Activated naive CD4-positive, alpha-beta T cell treated with anti-CD3 and anti-CD28 coated beads for 36 hours (primary cell): ENCODE data around the gene PCOLCE2. TPM values are rescaled to one million over a fixed set of nuclear protein-coding genes. Genes with fewer than 3 reads are reported as not detected.
A peak's percentile ranks its signal among the peaks of the same experiment; 100 is the strongest.

Source experiments
- CTCF ChIA-PET: fragments of 350-600 bp; sonication (Branson Sonifier 250); formaldehyde crosslinking; loops from one replicate; lab custom pipeline; 2021; ENCODE audit warnings: antibody characterized with exemption; lab: Charles Lee
- DNase-seq: peaks from one replicate; pipeline ENCODE4 v3.0.0-alpha.2; 2020
- H3K27ac Mint-ChIP-seq: one replicate; pipeline ENCODE4 v1.8.0; 2021; ENCODE audit warnings: mild to moderate bottlenecking, mixed read lengths
- H3K27me3 Mint-ChIP-seq: one replicate; pipeline ENCODE4 v1.8.0; 2021; ENCODE audit warnings: low read depth, mixed read lengths
- H3K36me3 Mint-ChIP-seq: one replicate; pipeline ENCODE4 v1.8.0; 2021; ENCODE audit warnings: low read depth, mixed read lengths
- H3K4me1 Mint-ChIP-seq: one replicate; pipeline ENCODE4 v1.8.0; 2021; ENCODE audit warnings: low read depth, mixed read lengths
- H3K4me3 Mint-ChIP-seq: one replicate; pipeline ENCODE4 v1.8.0; 2021; ENCODE audit warnings: mild to moderate bottlenecking, moderate library complexity, mixed read lengths
- H3K9me3 Mint-ChIP-seq: one replicate; pipeline ENCODE4 v1.8.0; 2021; ENCODE audit warnings: mixed read lengths
- intact Hi-C: fragments of 100-400 bp; cut with micrococcal nuclease; formaldehyde crosslinking; loops from one replicate; pipeline ENCODE4 v1.15.1; 2023
- total RNA-seq, 2 experiments: library from RNA; stranded (reverse); gene quantifications; one replicate each; pipeline ENCODE4 v1.2.3, GENCODE V29; 2021

Gene PCOLCE2
- total RNA-seq, 2 experiments from 2014 or later, result 0.38 to 0.64 TPM

DNA sequence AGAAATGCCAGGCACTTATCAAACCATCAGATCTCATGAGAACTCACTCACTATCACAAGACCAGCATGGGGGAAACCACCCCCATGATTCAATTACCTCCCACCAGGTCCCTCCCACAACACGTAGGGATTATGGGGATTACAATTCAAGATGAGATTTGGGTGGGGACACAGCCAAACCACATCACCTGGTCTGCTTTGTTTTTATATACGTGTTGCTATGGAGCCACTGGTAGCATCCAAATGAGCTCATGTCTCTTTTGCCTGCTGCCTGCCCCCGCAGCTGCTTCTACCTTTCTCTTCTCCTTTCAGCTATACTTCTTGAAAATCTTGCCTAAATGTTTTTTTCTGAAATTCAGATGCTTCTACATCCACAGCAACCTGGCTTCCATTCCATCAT lies 26.8 kb upstream of the PCOLCE2 start:
- Mint-ChIP-seq H3K9me3 (no peaks in the 10 kb centered on the region), H3K27ac (no peak overlapping the region), H3K36me3 (no peaks in the 10 kb centered on the region), H3K4me3 (no peak overlapping the region), H3K4me1 (no peaks in the 10 kb centered on the region), H3K27me3 (peaks cover under 1% of the 10 kb centered on the region)
- CTCF ChIA-PET, result no interaction called here
- intact Hi-C loops, result no loop called here
- no peak for DNase-seq

DNA sequence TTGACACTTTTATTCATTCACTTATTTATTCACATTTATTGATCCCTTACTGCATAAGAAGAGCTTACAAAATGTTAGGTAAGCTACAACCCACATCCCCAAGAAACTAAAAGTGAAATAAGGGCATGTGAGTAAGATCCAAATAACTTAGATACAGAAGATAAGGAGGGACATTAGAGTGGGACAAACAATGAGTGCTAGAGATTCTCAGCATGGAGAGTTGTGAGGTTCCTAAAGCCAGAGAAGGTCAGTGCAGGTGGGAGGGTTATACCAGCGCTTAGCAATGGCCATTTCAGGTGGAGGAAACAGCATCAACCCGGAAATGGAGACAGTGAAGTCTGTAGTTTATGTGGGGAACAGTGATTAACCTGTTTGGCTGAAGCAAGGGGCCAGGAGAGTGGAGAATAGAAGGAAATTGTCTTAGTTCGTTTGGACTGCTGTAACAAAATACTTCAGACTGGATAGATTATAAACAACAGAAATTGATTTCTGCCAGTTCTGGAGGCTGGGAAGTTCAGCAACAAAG lies 25.5 kb upstream of the PCOLCE2 start:
- CTCF ChIA-PET, result no interaction called here
- no peak overlapping the region for H3K27ac Mint-ChIP-seq
- DNase-seq, result no peak
- H3K36me3 Mint-ChIP-seq, result no peaks in the 10 kb centered on the region
- intact Hi-C loops, result no loop called here
- H3K4me1 Mint-ChIP-seq, result no peaks in the 10 kb centered on the region
- no peak overlapping the region for H3K4me3 Mint-ChIP-seq
- no peaks in the 10 kb centered on the region for H3K9me3 Mint-ChIP-seq
- peaks cover 2% of the 10 kb centered on the region for H3K27me3 Mint-ChIP-seq

DNA sequence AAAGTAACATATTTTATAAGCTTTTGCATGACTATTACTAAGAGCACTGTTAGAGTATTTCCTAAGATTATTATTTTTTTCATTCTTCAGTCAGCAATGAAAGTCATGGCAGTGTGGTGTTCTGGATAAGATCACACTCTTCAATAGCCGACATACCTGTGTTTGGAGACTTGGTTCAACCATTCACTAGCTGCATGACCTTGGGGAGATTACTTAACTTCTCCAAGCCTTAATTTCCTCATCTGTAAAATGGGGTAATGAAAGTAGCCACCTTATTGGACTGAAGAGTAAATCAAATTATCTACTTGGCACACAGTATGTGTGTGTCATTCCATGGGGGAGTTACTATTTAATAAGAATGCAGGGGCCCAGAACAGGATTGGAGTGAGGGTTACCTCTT lies 24.5 kb upstream of the PCOLCE2 start:
- no peaks in the 10 kb centered on the region for H3K36me3 Mint-ChIP-seq
- CTCF ChIA-PET, result interaction anchor here (0.9 to 1.0 kb wide), 2 partner anchors 13 to 19 kb away, joined by 3 read pairs; no protein-coding TSS in a partner anchor

DNA sequence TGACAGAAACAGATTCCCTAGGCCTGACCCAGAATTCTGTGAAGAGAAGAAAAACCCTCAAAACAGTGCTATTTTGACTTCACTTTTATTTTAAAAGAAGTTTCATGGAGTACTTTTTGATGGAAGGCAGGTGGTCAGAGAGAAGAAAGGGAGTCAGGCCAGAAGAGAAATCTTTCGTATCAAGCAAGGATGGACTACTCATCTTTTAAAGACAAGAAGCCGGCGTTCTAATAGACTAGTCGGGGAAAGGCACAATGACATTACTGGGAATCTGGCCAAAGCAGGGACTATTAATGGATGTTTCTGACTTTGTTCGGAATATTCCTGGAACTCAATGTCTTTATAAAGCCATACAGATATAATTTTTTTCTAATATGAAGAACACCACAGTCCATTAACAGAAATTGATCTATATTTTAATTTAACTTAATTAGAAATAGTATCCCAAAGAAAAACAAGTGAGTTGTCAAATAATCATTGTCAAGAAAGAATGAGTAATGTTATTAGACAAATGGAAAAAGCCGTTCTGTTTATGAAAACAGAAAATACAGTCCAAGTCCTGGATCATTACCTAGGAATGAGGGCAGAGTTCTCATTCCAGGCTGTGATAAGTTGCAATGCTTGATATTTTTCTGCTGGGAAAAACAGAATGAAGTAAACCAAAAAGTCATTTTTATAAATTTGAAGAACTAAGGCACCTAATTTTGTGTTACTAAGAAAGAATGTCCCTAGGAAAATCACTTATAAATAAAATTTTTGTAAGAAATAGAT lies 23.7 kb upstream of the PCOLCE2 start:
- Mint-ChIP-seq H3K27ac (no peak overlapping the region), H3K9me3 (no peaks in the 10 kb centered on the region), H3K4me1 (no peaks in the 10 kb centered on the region), H3K4me3 (no peak overlapping the region), H3K36me3 (no peaks in the 10 kb centered on the region), H3K27me3 (peaks cover 2% of the 10 kb centered on the region)
- DNase-seq, result no peak
- intact Hi-C loops, result no loop called here
- CTCF ChIA-PET, result interaction anchor here (0.9 to 1.8 kb wide), 3 partner anchors 13 to 84 kb away, joined by 3 to 7 read pairs (median 3); no protein-coding TSS in a partner anchor

More for the DNA sequence above, 24.5 kb upstream of the PCOLCE2 start:
- intact Hi-C loops, result no loop called here
- DNase-seq, result no peak
- no peak overlapping the region for H3K4me3 Mint-ChIP-seq
- H3K27ac Mint-ChIP-seq, result no peak overlapping the region
- H3K4me1 Mint-ChIP-seq, result no peaks in the 10 kb centered on the region
- H3K9me3 Mint-ChIP-seq, result no peaks in the 10 kb centered on the region
- H3K27me3 Mint-ChIP-seq, result peaks cover 2% of the 10 kb centered on the region

DNA sequence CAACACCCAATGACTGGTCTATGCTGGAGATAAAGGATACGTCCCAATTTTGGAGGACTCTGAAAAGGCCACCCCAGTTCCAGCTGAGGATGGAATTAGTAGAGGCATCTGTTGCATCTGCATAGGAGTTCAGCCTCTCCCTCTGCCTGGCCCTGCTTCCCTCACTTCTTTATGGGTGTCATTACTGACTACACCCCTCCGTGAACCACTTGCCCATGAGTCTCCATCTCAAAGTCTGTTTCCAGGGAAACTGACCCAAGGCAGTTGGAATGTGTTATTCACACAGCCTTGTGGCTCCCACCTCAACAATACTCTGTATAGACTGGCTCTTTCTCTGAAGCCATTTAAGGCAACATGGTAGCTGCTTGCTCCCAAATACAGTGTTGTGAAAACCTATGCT lies 21.4 kb upstream of the PCOLCE2 start:
- H3K27me3 Mint-ChIP-seq, result peaks cover 5% of the 10 kb centered on the region
- CTCF ChIA-PET, result interaction anchor here (1.8 kb wide), 1 partner anchor 82 kb away, joined by 7 read pairs; no protein-coding TSS in a partner anchor
- H3K4me1 Mint-ChIP-seq, result no peaks in the 10 kb centered on the region
- intact Hi-C loops, result no loop called here
- no peak for DNase-seq
- no peak overlapping the region for H3K27ac Mint-ChIP-seq
- H3K36me3 Mint-ChIP-seq, result no peaks in the 10 kb centered on the region
- no peaks in the 10 kb centered on the region for H3K9me3 Mint-ChIP-seq
- no peak overlapping the region for H3K4me3 Mint-ChIP-seq

DNA sequence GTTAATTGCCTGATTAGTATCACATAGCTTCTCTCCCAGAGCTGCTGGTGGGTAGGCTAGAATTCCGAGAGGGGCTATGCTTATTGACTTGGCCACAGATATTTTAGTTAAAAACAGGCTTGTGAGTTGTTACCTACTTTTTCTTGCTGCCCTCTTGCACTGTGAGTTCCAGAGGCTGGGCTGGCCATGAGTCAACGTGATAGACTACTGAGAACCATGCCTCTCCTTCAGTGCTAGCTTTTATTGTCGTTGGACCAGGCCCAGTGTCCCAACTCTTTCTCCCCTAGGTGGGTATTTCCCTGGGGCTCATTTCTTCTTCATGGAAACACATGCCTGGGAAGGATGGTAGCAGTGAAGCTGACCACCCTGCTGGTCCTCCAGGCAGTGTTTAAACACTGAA lies 20.4 kb upstream of the PCOLCE2 start:
- Mint-ChIP-seq H3K27ac (no peak overlapping the region), H3K27me3 (peaks cover 9% of the 10 kb centered on the region), H3K9me3 (no peaks in the 10 kb centered on the region), H3K36me3 (no peaks in the 10 kb centered on the region), H3K4me1 (peaks cover 8% of the 10 kb centered on the region), H3K4me3 (no peak overlapping the region)
- CTCF ChIA-PET, result interaction anchor here (0.6 kb wide), 1 partner anchor 85 kb away, joined by 3 read pairs; no protein-coding TSS in a partner anchor
- no peak for DNase-seq
- intact Hi-C loops, result loop anchor here (5.0 kb wide), 1 partner anchor 322 kb away; no protein-coding TSS in a partner anchor

- no peaks in the 10 kb centered on the region for H3K9me3 Mint-ChIP-seq
- H3K36me3 Mint-ChIP-seq, result no peaks in the 10 kb centered on the region
- H3K27me3 Mint-ChIP-seq, result peaks cover 9% of the 10 kb centered on the region
- H3K4me3 Mint-ChIP-seq, result no peak overlapping the region
- CTCF ChIA-PET, result interaction anchor here (0.7 to 2.1 kb wide), 2 partner anchors 78 to 157 kb away, joined by 4 to 5 read pairs; no protein-coding TSS in a partner anchor
- no peak for DNase-seq
- peaks cover 8% of the 10 kb centered on the region for H3K4me1 Mint-ChIP-seq
- no peak overlapping the region for H3K27ac Mint-ChIP-seq
- intact Hi-C loops, result loop anchor here (5.0 kb wide), 1 partner anchor 321 kb away; no protein-coding TSS in a partner anchor
Observed at GRCh38 chr3:142907996-142908395, 19.1 kb upstream of the PCOLCE2 start.

GRCh38 chr3:142904639-142905436 lies 16.0 kb upstream of the PCOLCE2 start:
- intact Hi-C loops, result loop anchor here (1.0 to 5.0 kb wide), 2 partner anchors 77 to 318 kb away; no protein-coding TSS in a partner anchor
- no peak overlapping the region for H3K4me3 Mint-ChIP-seq
- no peaks in the 10 kb centered on the region for H3K36me3 Mint-ChIP-seq
- H3K27ac Mint-ChIP-seq, result no peak overlapping the region
- H3K9me3 Mint-ChIP-seq, result no peaks in the 10 kb centered on the region
- CTCF ChIA-PET, result no interaction called here
- H3K27me3 Mint-ChIP-seq, result peaks cover 16% of the 10 kb centered on the region
- peak; percentile 16 for DNase-seq
- peaks cover 8% of the 10 kb centered on the region for H3K4me1 Mint-ChIP-seq

DNA sequence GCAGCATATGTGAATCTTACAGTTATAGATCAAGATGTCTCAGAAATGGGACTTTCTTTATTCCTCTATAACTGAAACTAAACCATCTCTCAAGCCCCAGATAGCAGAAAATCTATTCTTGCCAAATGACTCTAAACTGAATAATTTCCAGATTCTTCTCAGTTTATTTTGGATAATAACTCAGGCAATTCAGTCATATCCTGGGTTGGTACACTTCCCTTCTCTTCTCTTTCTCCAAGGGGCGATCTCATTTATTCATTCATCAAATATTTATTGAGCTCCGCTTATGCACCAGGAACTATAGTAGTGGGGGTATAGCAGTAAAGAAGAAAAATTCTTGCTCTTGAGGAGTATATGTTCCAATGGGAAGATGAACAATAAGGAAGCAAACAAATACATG lies 13.5 kb upstream of the PCOLCE2 start:
- H3K27ac Mint-ChIP-seq, result no peak overlapping the region
- H3K4me3 Mint-ChIP-seq, result no peak overlapping the region
- CTCF ChIA-PET, result interaction anchor here (1.4 kb wide), 1 partner anchor 74 kb away, joined by 8 read pairs; no protein-coding TSS in a partner anchor
- peaks cover 8% of the 10 kb centered on the region for H3K4me1 Mint-ChIP-seq
- intact Hi-C loops, result no loop called here
- H3K9me3 Mint-ChIP-seq, result no peaks in the 10 kb centered on the region
- H3K27me3 Mint-ChIP-seq, result peaks cover 16% of the 10 kb centered on the region
- DNase-seq, result no peak
- no peaks in the 10 kb centered on the region for H3K36me3 Mint-ChIP-seq

DNA sequence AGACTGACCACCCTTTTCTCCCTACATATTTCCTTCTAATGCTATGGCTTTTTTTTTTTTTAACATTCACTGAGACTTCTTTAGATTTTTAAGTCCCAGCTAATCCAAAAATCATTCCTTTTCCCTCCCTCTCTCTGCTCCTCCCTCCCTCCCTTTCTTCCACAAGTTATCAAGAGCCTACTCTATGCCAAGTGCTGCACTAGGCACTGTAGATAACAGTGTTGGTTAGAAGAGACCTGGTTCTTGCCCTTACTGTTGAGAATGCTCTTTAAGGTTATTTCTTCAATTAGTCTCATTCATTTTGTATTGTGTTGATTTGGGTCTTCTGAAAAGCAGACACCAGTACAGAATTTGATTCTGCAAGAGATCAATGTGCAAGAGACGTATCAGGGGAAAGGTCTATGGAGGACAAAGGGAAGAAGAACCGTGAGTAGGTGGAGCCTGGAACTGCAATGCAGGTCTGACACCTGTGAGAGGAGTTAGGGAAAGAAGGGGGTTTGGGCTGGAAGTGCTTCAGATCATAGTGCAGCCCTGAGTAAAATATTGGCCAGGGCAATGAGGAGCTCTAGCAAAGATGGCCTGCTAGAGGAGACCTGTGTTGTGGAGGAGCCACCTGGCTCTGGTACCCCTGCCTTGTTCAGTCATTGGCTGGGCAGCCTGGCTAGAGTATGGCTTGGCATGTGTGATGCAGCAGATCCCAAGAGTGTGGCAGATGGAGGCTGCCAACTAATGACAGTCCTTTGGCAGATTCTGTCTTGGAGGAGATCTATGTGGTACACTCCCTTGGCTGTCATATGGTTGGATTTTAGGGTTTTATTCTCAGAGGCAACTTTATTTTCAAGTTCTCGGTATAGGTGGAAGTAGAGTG lies 9.7 kb upstream of the PCOLCE2 start:
- H3K36me3 Mint-ChIP-seq, result no peaks in the 10 kb centered on the region
- CTCF ChIA-PET, result interaction anchor here (1.0 kb wide), 1 partner anchor 70 kb away, joined by 3 read pairs; no protein-coding TSS in a partner anchor
- H3K27me3 Mint-ChIP-seq, result peaks cover 14% of the 10 kb centered on the region
- no peak for DNase-seq
- no peak overlapping the region for H3K27ac Mint-ChIP-seq
- no peaks in the 10 kb centered on the region for H3K9me3 Mint-ChIP-seq
- no peak overlapping the region for H3K4me3 Mint-ChIP-seq
- H3K4me1 Mint-ChIP-seq, result no peaks in the 10 kb centered on the region
- intact Hi-C loops, result no loop called here

DNA sequence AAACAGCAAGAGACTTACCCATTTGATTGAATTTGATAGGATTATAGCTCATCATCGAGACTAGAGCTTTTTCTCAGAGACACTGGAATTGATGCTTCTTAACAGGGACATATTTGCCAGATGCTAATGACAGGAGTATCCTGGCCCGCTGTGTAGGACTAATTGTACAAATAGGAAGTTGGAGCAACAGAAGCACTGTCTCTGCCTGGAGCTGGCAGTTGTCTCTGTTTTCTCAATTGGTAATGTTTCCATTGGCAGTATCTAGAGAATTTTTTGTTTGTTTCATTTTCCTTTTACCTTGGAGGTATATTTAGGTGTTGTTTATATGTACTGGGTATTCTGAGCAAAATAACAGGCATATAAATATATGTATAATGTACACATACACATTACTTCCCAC lies 8.9 kb upstream of the PCOLCE2 start:
- Mint-ChIP-seq H3K36me3 (no peaks in the 10 kb centered on the region), H3K4me3 (no peak overlapping the region), H3K27me3 (peaks cover 15% of the 10 kb centered on the region), H3K9me3 (no peaks in the 10 kb centered on the region), H3K4me1 (no peaks in the 10 kb centered on the region), H3K27ac (no peak overlapping the region)
- intact Hi-C loops, result no loop called here
- DNase-seq, result no peak
- CTCF ChIA-PET, result interaction anchor here (1.0 kb wide), 1 partner anchor 69 kb away, joined by 3 read pairs; no protein-coding TSS in a partner anchor
